NCI-H774 (cell line): ENCODE results near the gene DPH6.
"Not testable (repeated sequence)": the region's sequence is repeated elsewhere in the genome, so short reads cannot be mapped to it uniquely, and the experiment has no call there.

ENCODE experiments used
- DNase-seq: peaks from one replicate; lab custom pipeline; 2025; lab: John Stamatoyannopoulos, UW

DPH6 gene

GRCh38 chr15:35437157-35437556, 108.8 kb downstream of the DPH6 start:
- no peak for DNase-seq

GRCh38 chr15:35436422-35436821, 109.5 kb downstream of the DPH6 start:
- DNase-seq, result no peak

GRCh38 chr15:35431281-35431680, 114.7 kb downstream of the DPH6 start:
- no peak for DNase-seq

- DNase-seq, result no peak
Observed at GRCh38 chr15:35430301-35430700, 115.7 kb downstream of the DPH6 start.

- DNase-seq, result no peak
Observed at GRCh38 chr15:35427496-35427895, 118.5 kb downstream of the DPH6 start.

- DNase-seq, result no peak
Observed at GRCh38 chr15:35427091-35427490, 118.9 kb downstream of the DPH6 start.

GRCh38 chr15:35410775-35411174, 135.2 kb downstream of the DPH6 start:
- no peak for DNase-seq

- DNase-seq, result no peak
Observed at GRCh38 chr15:35399901-35400300, 146.1 kb downstream of the DPH6 start.

GRCh38 chr15:35397027-35397426, 148.9 kb downstream of the DPH6 start:
- no peak for DNase-seq

- no peak for DNase-seq
Observed at GRCh38 chr15:35394416-35394815, 151.5 kb downstream of the DPH6 start.

- no peak for DNase-seq
Observed at GRCh38 chr15:35393398-35393797, 152.6 kb downstream of the DPH6 start.

GRCh38 chr15:35391408-35391984, 154.5 kb downstream of the DPH6 start:
- DNase-seq, result not testable (repeated sequence)

- no peak for DNase-seq
Observed at GRCh38 chr15:35383506-35383905, 162.5 kb downstream of the DPH6 start.

GRCh38 chr15:35381328-35381727, 164.6 kb downstream of the DPH6 start:
- no peak for DNase-seq

GRCh38 chr15:35379972-35380371, 166.0 kb downstream of the DPH6 start:
- DNase-seq, result no peak

GRCh38 chr15:35378454-35378853, 167.5 kb downstream of the DPH6 start:
- DNase-seq, result not testable (repeated sequence)

GRCh38 chr15:35376707-35377106, 169.3 kb downstream of the DPH6 start:
- DNase-seq, result no peak

- no peak for DNase-seq
Observed at GRCh38 chr15:35374661-35375060, 171.3 kb downstream of the DPH6 start.

- DNase-seq, result no peak
Observed at GRCh38 chr15:35362195-35362829, 183.7 kb downstream of the DPH6 start.

GRCh38 chr15:35358824-35359223, 187.1 kb downstream of the DPH6 start:
- DNase-seq, result no peak

- DNase-seq, result no peak
Observed at GRCh38 chr15:35351059-35351458, 194.9 kb downstream of the DPH6 start.

- no peak for DNase-seq
Observed at GRCh38 chr15:35349916-35350315, 196.0 kb downstream of the DPH6 start.

- DNase-seq, result no peak
Observed at GRCh38 chr15:35330916-35331315, 215.0 kb downstream of the DPH6 start.

GRCh38 chr15:35330048-35330695, 215.8 kb downstream of the DPH6 start:
- DNase-seq, result no peak
